WTC11 (cell line): ENCODE results near the gene STK32A. TPM values are rescaled to one million over a fixed set of nuclear protein-coding genes. Genes with fewer than 3 reads are reported as not detected.

Experiments
- ATAC-seq: fragments of 200-7000 bp; cut with Tn5 transposase; 2 replicates; pipeline ENCODE4 v1.10.0; 2021; ENCODE audit warnings: mild to moderate bottlenecking, moderate library complexity
- CTCF ChIA-PET: fragments of 300-600 bp; sonication (Branson Sonifier 250); formaldehyde crosslinking; loops from one replicate; lab custom pipeline; 2021; ENCODE audit warnings: antibody characterized with exemption; lab: Charles Lee
- POLR2A ChIA-PET: fragments of 350-600 bp; sonication (Branson Sonifier 250); formaldehyde crosslinking; loops from one replicate; lab custom pipeline; 2021; ENCODE audit warnings: antibody characterized with exemption; lab: Charles Lee
- DNase-seq: peaks from one replicate; pipeline ENCODE4 v3.0.0; 2021; ENCODE audit warnings: low spot score
- H3K27ac Mint-ChIP-seq: 2 replicates; pipeline ENCODE4 v1.8.0; 2021; ENCODE audit warnings: mixed read lengths
- H3K27me3 Mint-ChIP-seq: 2 replicates; pipeline ENCODE4 v1.8.0; 2021; ENCODE audit warnings: low read depth, mild to moderate bottlenecking, moderate library complexity, mixed read lengths
- H3K36me3 Mint-ChIP-seq: 2 replicates; pipeline ENCODE4 v1.8.0; 2021; ENCODE audit warnings: mixed read lengths
- H3K4me1 Mint-ChIP-seq: 2 replicates; pipeline ENCODE4 v1.8.0; 2022; ENCODE audit warnings: mixed read lengths
- H3K4me3 Mint-ChIP-seq: 2 replicates; pipeline ENCODE4 v1.8.0; 2021; ENCODE audit warnings: mild to moderate bottlenecking, moderate library complexity, mixed read lengths
- H3K9me3 Mint-ChIP-seq: 2 replicates; pipeline ENCODE4 v1.8.0; 2021; ENCODE audit warnings: mixed read lengths
- CREM ChIP-seq: sonication (generic); formaldehyde crosslinking; IDR thresholded peaks from 2 replicates; pipeline ENCODE4 v1.8.1; 2022; ENCODE audit warnings: mild to moderate bottlenecking, missing genetic modification reagents, moderate library complexity
- ELF4 ChIP-seq: sonication (generic); formaldehyde crosslinking; IDR thresholded peaks from 2 replicates; pipeline ENCODE4 v1.8.1; 2022; ENCODE audit warnings: low read depth, mild to moderate bottlenecking, moderate library complexity, missing genetic modification reagents
- GABPB1 ChIP-seq: sonication (generic); formaldehyde crosslinking; IDR thresholded peaks from 2 replicates; pipeline ENCODE4 v1.8.1; 2023; ENCODE audit warnings: mild to moderate bottlenecking, missing genetic modification reagents
- NR2C2 ChIP-seq: sonication (generic); formaldehyde crosslinking; IDR thresholded peaks from 2 replicates; pipeline ENCODE4 v1.8.0; 2022; ENCODE audit warnings: mild to moderate bottlenecking, missing genetic modification reagents
- TEAD1 ChIP-seq: sonication (generic); formaldehyde crosslinking; IDR thresholded peaks from 2 replicates; pipeline ENCODE4 v1.8.0; 2022; ENCODE audit warnings: mild to moderate bottlenecking, missing genetic modification reagents
- ZNF317 ChIP-seq: sonication (generic); formaldehyde crosslinking; IDR thresholded peaks from 2 replicates; pipeline ENCODE4 v1.8.1; 2023; ENCODE audit warnings: low read depth, mild to moderate bottlenecking, moderate library complexity, missing genetic modification reagents, borderline replicate concordance
- ZNF671 ChIP-seq: fragments of 250-450 bp; sonication (Bioruptor Pico); IDR thresholded peaks from 2 replicates; pipeline ENCODE4 v1.8.0; 2021; ENCODE audit warnings: mild to moderate bottlenecking
- total RNA-seq: library from RNA; stranded (reverse); gene quantifications from 3 replicates; pipeline ENCODE4 v1.2.3, GENCODE V29; 2021
- TF ChIP-seq, protein P1 (sequence below): sonication (generic); formaldehyde crosslinking; IDR thresholded peaks from 2 replicates; pipeline ENCODE4 v1.8.0; 2022; ENCODE audit warnings: mild to moderate bottlenecking, missing genetic modification reagents
- TF ChIP-seq, protein P2 (sequence below): sonication (generic); formaldehyde crosslinking; IDR thresholded peaks from 2 replicates; pipeline ENCODE4 v1.8.1; 2023; ENCODE audit warnings: mild to moderate bottlenecking, missing genetic modification reagents
- TF ChIP-seq, protein P3 (sequence below): sonication (generic); formaldehyde crosslinking; conservative IDR thresholded peaks from 2 replicates; pipeline ENCODE4 v1.8.1; 2023; ENCODE audit warnings: mild to moderate bottlenecking, low read depth, missing genetic modification reagents, moderate library complexity
- TF ChIP-seq, protein P4 (sequence below): sonication (generic); formaldehyde crosslinking; IDR thresholded peaks from 2 replicates; pipeline ENCODE4 v1.8.1; 2022; ENCODE audit warnings: low read depth, mild to moderate bottlenecking, moderate library complexity, missing genetic modification reagents, borderline replicate concordance
- TF ChIP-seq, protein P5 (sequence below): fragments of 250-450 bp; sonication (Bioruptor Pico); IDR thresholded peaks from 2 replicates; pipeline ENCODE4 v2.1.2; 2022; ENCODE audit warnings: mild to moderate bottlenecking, moderate library complexity
- TF ChIP-seq, protein P6 (sequence below): sonication (generic); formaldehyde crosslinking; IDR thresholded peaks from 2 replicates; pipeline ENCODE4 v1.8.1; 2022; ENCODE audit warnings: mild to moderate bottlenecking, missing genetic modification reagents, moderate library complexity, borderline replicate concordance
- TF ChIP-seq, protein P7 (sequence below): sonication (generic); formaldehyde crosslinking; IDR thresholded peaks from 2 replicates; pipeline ENCODE4 v1.8.0; 2022; ENCODE audit warnings: mild to moderate bottlenecking, missing genetic modification reagents

STK32A gene
- total RNA-seq, 1 experiment from 2014 or later, result 1.7 TPM

DNA sequence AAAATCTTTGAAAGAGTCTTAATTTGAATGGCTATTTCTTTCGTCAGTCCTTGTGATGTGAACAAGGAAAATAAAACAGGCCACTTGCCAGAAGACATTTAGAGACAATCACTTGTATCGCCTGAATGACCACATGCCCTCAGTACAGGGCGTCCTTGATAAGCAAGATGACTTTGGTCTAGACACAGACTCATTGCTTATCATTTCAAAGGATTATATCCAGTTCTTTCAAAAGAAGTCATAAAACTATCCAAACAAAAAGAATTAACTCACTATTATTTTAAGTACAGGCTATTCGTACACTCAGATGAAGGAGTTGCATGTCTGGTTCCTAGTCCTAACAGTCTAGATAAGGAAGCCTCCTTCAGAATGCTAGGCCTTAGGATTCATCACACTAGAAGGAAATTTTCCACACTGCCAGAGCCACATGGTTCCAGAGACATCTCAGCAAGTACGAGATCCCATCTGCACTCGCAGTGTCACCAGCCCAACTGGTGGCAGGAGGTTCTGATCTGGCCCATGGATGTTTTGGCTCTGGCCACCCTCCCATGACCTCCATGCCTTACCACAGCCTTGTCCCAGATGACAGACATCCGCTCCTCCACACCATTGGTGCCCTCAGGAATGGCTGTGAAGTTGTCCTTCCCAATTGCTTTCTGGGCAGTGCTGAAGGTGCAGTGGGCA lies 165.4 kb downstream of the STK32A start:
- ATAC-seq, result no peak
- CTCF ChIA-PET, result interaction anchor here (0.7 to 1.3 kb wide), 3 partner anchors 50 to 158 kb away, joined by 3 read pairs; no protein-coding TSS in a partner anchor
- Mint-ChIP-seq H3K36me3 (peaks cover 89% of the 10 kb centered on the region), H3K4me3 (no peak overlapping the region)
- TF ChIP-seq CREM (CRISPR knock-in tag), result no peak
- TF ChIP-seq, all 79 proteins: peak for 0
- DNase-seq, result no peak
- no peaks in the 10 kb centered on the region for H3K4me1 Mint-ChIP-seq
- H3K27me3 Mint-ChIP-seq, result no peaks in the 10 kb centered on the region
- no peaks in the 10 kb centered on the region for H3K9me3 Mint-ChIP-seq
- POLR2A ChIA-PET, result interaction anchor here (0.6 kb wide), 1 partner anchor 92 kb away, joined by 3 read pairs; no protein-coding TSS in a partner anchor
- no peak overlapping the region for H3K27ac Mint-ChIP-seq

DNA sequence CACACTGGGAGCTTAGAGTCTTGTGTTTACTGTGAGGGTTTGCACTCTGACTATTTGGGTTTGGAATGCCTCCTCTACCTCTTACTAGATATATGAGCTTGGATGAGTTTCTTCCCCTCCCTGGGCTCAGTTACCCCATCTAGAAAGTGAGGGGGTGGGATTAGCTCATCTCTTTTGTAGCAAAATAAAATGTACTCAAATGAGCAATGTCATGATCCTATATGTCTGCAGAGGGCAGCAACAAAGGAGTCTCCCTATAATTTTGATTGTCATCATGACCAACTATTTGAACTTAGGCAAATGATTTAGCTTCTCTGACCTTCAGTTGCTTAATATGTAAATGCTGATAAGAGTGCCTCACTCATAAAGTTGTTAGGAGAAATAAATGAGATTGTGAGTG lies 166.1 kb downstream of the STK32A start:
- Mint-ChIP-seq H3K36me3 (peaks cover 89% of the 10 kb centered on the region), H3K27me3 (no peaks in the 10 kb centered on the region), H3K27ac (no peak overlapping the region), H3K4me3 (no peak overlapping the region), H3K4me1 (no peaks in the 10 kb centered on the region), H3K9me3 (no peaks in the 10 kb centered on the region)
- TF ChIP-seq, protein P1, sequence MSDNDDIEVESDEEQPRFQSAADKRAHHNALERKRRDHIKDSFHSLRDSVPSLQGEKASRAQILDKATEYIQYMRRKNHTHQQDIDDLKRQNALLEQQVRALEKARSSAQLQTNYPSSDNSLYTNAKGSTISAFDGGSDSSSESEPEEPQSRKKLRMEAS (CRISPR knock-in tag), result no peak
- TF ChIP-seq, protein P2, sequence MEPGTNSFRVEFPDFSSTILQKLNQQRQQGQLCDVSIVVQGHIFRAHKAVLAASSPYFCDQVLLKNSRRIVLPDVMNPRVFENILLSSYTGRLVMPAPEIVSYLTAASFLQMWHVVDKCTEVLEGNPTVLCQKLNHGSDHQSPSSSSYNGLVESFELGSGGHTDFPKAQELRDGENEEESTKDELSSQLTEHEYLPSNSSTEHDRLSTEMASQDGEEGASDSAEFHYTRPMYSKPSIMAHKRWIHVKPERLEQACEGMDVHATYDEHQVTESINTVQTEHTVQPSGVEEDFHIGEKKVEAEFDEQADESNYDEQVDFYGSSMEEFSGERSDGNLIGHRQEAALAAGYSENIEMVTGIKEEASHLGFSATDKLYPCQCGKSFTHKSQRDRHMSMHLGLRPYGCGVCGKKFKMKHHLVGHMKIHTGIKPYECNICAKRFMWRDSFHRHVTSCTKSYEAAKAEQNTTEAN, result no peak
- POLR2A ChIA-PET, result interaction anchor here (0.6 kb wide), 1 partner anchor 91 kb away, joined by 3 read pairs; no protein-coding TSS in a partner anchor
- ATAC-seq, result no peak
- DNase-seq, result no peak
- CTCF ChIA-PET, result interaction anchor here (0.7 to 0.8 kb wide), 2 partner anchors 50 to 158 kb away, joined by 3 read pairs; no protein-coding TSS in a partner anchor

DNA sequence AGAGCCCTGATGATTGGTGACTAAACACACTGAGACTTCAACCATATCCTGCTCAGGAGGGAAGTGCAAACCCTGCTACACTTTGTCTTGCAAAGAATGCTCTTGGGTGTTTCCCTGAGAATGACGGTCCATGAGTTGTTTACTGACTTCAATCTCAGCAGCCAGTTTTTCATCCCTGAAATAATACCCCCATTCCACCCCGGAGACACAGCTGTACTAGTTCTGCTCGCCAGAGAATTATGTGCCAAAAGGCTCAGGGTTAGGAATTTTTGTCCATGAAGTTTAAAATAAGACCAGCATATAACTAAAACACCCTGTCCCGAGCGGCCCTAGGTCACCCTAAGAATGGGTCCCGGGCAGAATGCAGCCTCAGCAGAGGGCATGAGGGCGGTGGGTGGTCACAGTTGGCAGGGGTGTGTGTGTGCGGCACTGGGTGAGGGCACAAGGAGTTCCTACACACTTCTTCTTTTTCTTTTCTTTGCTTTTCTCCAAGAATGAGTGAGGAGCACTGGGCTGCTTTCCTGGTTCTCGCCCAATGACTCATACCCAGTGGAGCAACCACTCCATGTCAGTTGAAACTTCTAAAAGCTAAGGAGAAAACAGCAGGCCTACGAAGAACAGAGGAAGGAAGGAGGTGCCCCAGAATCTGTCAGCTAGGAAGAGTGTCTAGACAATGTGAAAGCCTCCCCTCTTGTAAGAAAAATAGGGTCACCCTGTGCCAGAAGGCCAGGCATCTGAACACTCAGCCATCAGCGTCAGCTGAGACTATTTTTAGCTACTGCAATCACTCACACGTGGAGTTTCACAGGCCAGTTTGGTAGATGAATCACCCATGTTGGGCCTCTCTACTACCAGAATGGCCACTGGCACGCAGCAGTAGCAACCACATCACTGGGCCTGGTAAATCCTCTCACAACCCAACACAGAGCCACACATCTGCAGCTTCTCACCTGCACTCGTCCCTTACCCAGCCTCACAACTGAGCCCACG lies 169.1 kb downstream of the STK32A start:
- CTCF ChIA-PET, result interaction anchor here (1.2 kb wide), 1 partner anchor 155 kb away, joined by 3 read pairs; no protein-coding TSS in a partner anchor
- H3K27me3 Mint-ChIP-seq, result no peaks in the 10 kb centered on the region
- H3K27ac Mint-ChIP-seq, result peak overlapping the region; percentile 58; the same call in 1 of the 2 replicates
- no peaks in the 10 kb centered on the region for H3K4me1 Mint-ChIP-seq
- H3K9me3 Mint-ChIP-seq, result no peaks in the 10 kb centered on the region
- DNase-seq, result no peak
- POLR2A ChIA-PET, result no interaction called here
- no peak for ATAC-seq
- H3K36me3 Mint-ChIP-seq, result peaks cover 95% of the 10 kb centered on the region
- H3K4me3 Mint-ChIP-seq, result no peak overlapping the region
- TF ChIP-seq, protein P3, sequence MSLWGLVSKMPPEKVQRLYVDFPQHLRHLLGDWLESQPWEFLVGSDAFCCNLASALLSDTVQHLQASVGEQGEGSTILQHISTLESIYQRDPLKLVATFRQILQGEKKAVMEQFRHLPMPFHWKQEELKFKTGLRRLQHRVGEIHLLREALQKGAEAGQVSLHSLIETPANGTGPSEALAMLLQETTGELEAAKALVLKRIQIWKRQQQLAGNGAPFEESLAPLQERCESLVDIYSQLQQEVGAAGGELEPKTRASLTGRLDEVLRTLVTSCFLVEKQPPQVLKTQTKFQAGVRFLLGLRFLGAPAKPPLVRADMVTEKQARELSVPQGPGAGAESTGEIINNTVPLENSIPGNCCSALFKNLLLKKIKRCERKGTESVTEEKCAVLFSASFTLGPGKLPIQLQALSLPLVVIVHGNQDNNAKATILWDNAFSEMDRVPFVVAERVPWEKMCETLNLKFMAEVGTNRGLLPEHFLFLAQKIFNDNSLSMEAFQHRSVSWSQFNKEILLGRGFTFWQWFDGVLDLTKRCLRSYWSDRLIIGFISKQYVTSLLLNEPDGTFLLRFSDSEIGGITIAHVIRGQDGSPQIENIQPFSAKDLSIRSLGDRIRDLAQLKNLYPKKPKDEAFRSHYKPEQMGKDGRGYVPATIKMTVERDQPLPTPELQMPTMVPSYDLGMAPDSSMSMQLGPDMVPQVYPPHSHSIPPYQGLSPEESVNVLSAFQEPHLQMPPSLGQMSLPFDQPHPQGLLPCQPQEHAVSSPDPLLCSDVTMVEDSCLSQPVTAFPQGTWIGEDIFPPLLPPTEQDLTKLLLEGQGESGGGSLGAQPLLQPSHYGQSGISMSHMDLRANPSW, result no peak
- no peak for TF ChIP-seq NR2C2 (CRISPR knock-in tag)
- TF ChIP-seq ZNF317 (CRISPR knock-in tag), result no peak
- TF ChIP-seq, protein P4, sequence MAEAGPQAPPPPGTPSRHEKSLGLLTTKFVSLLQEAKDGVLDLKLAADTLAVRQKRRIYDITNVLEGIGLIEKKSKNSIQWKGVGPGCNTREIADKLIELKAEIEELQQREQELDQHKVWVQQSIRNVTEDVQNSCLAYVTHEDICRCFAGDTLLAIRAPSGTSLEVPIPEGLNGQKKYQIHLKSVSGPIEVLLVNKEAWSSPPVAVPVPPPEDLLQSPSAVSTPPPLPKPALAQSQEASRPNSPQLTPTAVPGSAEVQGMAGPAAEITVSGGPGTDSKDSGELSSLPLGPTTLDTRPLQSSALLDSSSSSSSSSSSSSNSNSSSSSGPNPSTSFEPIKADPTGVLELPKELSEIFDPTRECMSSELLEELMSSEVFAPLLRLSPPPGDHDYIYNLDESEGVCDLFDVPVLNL (CRISPR knock-in tag), result no peak
- TF ChIP-seq, protein P5, sequence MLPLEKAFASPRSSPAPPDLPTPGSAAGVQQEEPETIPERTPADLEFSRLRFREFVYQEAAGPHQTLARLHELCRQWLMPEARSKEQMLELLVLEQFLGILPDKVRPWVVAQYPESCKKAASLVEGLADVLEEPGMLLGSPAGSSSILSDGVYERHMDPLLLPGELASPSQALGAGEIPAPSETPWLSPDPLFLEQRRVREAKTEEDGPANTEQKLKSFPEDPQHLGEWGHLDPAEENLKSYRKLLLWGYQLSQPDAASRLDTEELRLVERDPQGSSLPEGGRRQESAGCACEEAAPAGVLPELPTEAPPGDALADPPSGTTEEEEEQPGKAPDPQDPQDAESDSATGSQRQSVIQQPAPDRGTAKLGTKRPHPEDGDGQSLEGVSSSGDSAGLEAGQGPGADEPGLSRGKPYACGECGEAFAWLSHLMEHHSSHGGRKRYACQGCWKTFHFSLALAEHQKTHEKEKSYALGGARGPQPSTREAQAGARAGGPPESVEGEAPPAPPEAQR (CRISPR knock-in tag), result no peak
- no peak for TF ChIP-seq ZNF671
- TF ChIP-seq, protein P6, sequence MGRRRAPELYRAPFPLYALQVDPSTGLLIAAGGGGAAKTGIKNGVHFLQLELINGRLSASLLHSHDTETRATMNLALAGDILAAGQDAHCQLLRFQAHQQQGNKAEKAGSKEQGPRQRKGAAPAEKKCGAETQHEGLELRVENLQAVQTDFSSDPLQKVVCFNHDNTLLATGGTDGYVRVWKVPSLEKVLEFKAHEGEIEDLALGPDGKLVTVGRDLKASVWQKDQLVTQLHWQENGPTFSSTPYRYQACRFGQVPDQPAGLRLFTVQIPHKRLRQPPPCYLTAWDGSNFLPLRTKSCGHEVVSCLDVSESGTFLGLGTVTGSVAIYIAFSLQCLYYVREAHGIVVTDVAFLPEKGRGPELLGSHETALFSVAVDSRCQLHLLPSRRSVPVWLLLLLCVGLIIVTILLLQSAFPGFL, result no peak
- no peak for TF ChIP-seq TEAD1 (CRISPR knock-in tag)
- TF ChIP-seq, protein P7, sequence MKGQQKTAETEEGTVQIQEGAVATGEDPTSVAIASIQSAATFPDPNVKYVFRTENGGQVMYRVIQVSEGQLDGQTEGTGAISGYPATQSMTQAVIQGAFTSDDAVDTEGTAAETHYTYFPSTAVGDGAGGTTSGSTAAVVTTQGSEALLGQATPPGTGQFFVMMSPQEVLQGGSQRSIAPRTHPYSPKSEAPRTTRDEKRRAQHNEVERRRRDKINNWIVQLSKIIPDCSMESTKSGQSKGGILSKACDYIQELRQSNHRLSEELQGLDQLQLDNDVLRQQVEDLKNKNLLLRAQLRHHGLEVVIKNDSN (CRISPR knock-in tag), result no peak
- TF ChIP-seq GABPB1 (CRISPR knock-in tag), result no peak
- TF ChIP-seq ELF4 (CRISPR knock-in tag), result no peak
